WERI-Rb-1 (cell line): ENCODE measurements around the gene CILP.

ENCODE experiments used
- DNase-seq: peaks from one replicate; pipeline ENCODE4 v3.0.0-alpha.2; 2020
- H3K27ac ChIP-seq: fragments of 250-450 bp; sonication (Bioruptor Pico); 2 replicates; pipeline ENCODE4 v1.5.1; 2020; ENCODE audit warnings: mild to moderate bottlenecking, moderate library complexity
- H3K27me3 ChIP-seq: fragments of 250-450 bp; sonication (Bioruptor Pico); 2 replicates; pipeline ENCODE4 v1.5.1; 2021; ENCODE audit warnings: mild to moderate bottlenecking, low read depth, moderate library complexity; ENCODE audit not compliant: insufficient read depth, severe bottlenecking
- H3K36me3 ChIP-seq: fragments of 250-450 bp; sonication (Bioruptor Pico); 2 replicates; pipeline ENCODE4 v1.5.1; 2020; ENCODE audit warnings: mild to moderate bottlenecking, moderate library complexity
- H3K4me3 ChIP-seq: 2 replicates; pipeline ENCODE4 v1.5.1; 2011; ENCODE audit warnings: low read depth, mild to moderate bottlenecking, control low read depth, low read length
- H3K9me3 ChIP-seq: fragments of 250-450 bp; sonication (Bioruptor Pico); 2 replicates; pipeline ENCODE4 v1.5.1; 2021; ENCODE audit warnings: mild to moderate bottlenecking, moderate library complexity; ENCODE audit not compliant: severe bottlenecking
- TF ChIP-seq, protein P1 (sequence below): IDR thresholded peaks from 2 replicates; pipeline ENCODE4 v1.5.1; 2011; ENCODE audit warnings: low read depth, mild to moderate bottlenecking, control low read depth, inconsistent platforms, low read length

Gene CILP

DNA sequence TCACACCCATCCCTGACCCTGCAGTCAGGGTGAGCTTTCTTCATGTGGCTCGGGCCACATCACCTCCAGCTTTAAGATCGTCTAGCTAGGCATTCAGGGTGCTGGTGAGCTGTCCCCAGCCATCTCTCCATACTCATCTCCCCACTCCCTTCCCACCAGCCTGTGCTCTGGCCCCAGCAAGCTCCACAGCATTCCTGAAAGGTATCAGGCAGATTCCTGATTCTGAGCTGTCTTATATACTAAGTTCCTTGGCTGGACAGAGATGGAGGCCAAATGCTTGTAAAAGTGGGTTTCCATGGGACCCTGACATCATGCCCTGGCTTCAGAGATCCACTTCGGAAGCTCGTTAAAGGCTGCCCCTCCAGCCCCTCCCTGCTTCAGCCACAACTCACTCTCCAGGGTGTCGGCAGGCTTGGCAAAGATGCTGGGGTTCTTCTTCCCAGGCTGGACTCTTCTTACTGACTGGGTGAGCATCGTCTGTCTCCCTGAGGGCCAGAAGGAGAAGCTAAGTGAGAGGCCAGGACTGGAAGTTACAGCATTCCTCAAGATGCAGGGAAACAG, 3.9 kb downstream of the CILP start:
- Histone ChIP-seq H3K27me3 (no peaks in the 10 kb centered on the region), H3K36me3 (no peaks in the 10 kb centered on the region), H3K4me3 (no peak overlapping the region), H3K27ac (no peak overlapping the region), H3K9me3 (no peaks in the 10 kb centered on the region)
- TF ChIP-seq, protein P1, sequence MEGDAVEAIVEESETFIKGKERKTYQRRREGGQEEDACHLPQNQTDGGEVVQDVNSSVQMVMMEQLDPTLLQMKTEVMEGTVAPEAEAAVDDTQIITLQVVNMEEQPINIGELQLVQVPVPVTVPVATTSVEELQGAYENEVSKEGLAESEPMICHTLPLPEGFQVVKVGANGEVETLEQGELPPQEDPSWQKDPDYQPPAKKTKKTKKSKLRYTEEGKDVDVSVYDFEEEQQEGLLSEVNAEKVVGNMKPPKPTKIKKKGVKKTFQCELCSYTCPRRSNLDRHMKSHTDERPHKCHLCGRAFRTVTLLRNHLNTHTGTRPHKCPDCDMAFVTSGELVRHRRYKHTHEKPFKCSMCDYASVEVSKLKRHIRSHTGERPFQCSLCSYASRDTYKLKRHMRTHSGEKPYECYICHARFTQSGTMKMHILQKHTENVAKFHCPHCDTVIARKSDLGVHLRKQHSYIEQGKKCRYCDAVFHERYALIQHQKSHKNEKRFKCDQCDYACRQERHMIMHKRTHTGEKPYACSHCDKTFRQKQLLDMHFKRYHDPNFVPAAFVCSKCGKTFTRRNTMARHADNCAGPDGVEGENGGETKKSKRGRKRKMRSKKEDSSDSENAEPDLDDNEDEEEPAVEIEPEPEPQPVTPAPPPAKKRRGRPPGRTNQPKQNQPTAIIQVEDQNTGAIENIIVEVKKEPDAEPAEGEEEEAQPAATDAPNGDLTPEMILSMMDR: no peak
- DNase-seq: no peak

DNA sequence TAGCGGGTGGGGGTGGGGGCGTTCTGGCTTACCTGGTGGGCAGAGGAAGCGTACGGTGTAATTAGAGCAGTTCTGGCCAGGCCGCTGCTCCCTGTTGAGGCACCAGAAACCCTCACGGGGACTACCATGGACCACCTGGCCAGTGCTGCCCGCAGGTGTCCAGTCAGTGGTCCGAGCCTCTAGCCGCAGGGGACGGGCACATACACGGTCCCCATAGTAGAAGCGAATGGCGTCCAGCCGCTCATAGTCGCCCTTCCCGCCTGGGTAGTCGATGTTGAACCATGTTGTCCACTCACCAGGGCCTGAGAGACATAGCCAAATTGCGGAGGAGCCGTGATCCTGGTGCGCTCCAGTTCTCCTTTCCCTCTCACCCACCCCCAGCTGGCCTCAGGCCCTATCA, 4.5 kb downstream of the CILP start:
- Histone ChIP-seq H3K36me3 (no peaks in the 10 kb centered on the region), H3K27ac (no peak overlapping the region), H3K9me3 (no peaks in the 10 kb centered on the region), H3K27me3 (no peaks in the 10 kb centered on the region), H3K4me3 (no peak overlapping the region)
- TF ChIP-seq, protein P1: no peak
- DNase-seq: no peak

DNA sequence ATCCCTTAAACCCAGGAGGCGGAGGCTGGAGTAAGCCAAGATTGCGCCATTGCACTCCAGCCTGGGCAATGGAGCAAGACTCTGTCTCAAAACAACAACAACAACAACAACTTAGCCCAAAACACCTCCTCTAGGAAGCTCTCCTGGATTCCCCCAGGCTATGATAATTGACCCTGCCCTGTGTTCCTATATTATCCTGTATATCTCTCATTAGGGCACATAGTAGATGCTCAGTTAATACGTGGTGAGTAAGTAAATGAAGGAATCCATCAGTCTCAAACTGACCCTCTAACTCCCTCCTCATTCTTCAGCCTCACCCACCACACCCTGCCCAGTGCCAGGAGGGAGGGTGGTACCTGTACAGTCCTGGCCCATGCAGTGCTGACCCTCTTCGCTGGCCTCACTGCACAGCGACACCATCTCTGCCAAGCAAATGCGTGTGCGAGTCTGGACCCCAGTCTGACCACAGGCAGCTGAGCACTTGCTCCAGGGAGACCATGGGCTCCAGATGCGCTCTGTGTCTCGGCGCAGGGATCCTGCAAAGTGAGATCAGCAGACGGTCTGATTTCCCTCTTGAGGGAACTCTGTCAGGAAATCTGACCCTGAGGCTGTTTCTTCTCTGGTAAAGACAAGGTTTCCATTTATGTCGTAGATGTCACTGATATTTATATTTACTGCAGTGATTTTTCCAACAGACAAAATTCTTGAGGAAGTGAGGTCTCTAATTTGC, 6.2 kb downstream of the CILP start:
- no peaks in the 10 kb centered on the region for H3K27me3 ChIP-seq
- DNase-seq: no peak
- no peaks in the 10 kb centered on the region for H3K36me3 ChIP-seq
- H3K4me3 ChIP-seq: no peak overlapping the region
- no peaks in the 10 kb centered on the region for H3K9me3 ChIP-seq
- TF ChIP-seq, protein P1: no peak
- H3K27ac ChIP-seq: no peak overlapping the region

DNA sequence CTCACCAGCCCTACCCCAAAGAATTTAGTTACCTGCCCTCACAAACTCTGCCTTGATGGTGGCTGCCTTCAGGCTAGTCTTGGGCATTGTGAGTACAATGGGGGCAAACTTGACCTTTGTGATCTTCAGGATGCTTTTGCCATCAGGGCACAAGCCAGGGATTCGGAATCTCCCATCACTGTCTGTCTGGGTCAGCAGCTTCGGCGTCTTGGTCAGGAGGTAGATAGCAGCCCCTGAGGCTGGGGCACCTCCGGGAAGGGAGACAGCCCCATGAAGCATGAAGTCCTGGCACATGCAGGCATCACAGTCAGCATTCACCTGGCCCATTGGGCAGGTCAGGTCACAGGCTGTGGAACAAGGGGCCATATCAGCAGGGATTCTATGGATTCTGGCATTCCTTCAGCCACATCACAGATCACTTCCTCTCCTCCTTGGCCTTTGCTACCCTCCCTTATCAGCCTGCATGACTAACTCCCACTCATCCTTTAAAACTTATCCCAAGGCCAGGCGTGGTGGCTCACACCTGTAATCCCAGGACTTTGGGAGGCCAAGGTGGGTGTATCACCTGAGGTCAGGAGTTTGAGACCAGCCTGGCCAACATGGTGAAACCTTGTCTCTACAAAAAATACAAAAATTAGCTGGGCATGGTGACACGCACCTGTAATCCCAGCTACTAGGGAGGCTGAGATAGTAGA, 6.9 kb downstream of the CILP start:
- no peak overlapping the region for H3K4me3 ChIP-seq
- H3K9me3 ChIP-seq: no peaks in the 10 kb centered on the region
- no peak for DNase-seq
- H3K36me3 ChIP-seq: no peaks in the 10 kb centered on the region
- no peak overlapping the region for H3K27ac ChIP-seq
- TF ChIP-seq, protein P1: no peak
- H3K27me3 ChIP-seq: no peaks in the 10 kb centered on the region

DNA sequence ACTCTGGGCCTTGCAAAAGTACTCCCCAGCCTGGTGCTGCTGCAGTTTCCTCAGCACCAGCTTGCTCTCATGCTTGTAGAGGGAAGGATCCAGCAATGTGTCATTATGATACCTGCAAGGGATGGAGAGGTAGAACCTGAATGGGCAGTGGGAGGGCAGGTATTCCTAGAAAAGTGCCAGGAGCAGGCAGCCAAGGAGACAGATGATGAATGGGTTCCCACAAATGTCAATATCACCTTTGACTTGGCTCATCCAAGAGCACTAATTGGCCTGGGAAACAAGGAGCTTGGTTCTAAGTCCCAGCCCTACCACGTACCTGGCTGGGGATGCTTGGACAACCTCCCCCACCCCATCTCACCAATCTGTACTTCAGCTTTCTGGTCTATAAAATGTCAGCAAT, 9.4 kb downstream of the CILP start:
- H3K4me3 ChIP-seq: no peak overlapping the region
- TF ChIP-seq, protein P1: no peak
- H3K27me3 ChIP-seq: no peaks in the 10 kb centered on the region
- DNase-seq: no peak
- H3K9me3 ChIP-seq: no peaks in the 10 kb centered on the region
- no peak overlapping the region for H3K27ac ChIP-seq
- H3K36me3 ChIP-seq: no peaks in the 10 kb centered on the region
